T-helper 2 cell (primary cell): Measurements from ENCODE around the gene FOXF2.

Source experiments
- DNase-seq, 5 experiments: peaks; one replicate each; pipeline versions ENCODE4 v3.0.0 to v3.0.0-alpha.2; 2012 to 2022

The FOXF2 gene

DNA sequence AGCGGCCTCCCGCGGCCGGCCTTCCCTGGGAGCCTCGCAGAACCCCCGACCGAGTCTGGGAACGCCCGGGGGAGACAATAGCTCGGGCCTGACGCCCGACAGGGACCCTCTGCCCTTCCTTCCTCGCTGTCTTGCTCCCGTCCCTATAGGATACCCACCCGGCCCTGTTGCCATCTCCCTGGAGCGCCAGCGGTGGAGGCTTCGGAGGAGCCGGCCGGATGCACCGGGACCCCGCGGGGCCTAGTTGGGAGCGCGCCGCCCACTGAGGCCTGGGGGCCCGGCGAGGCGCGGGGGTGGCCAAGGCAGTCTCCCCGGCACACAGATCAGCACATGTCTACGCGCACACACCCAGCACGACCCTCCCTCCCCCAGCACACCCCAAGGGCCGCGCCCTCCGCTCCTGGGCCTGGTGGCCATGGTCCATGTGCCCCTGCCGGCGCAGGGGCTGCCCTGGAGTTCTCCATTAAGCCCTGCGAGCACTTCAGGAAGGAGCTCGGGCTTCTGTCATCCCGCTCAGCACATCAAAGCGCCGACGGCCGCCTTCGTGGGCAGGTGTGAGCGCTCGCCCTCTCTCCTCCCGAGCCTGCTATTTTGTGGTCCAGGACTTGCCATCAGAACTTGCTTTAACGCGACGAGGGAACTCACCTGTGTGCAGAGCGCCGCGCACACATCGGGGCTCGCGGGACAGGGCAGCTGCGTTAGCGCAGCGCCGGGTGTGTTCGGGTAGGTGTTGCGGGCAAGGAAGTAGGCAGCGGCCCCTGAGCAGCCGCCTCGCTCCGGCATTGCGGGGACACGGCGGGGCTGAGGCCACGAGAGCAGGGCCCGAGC, 3.7 kb downstream of the FOXF2 start:
- no peak for DNase-seq

DNA sequence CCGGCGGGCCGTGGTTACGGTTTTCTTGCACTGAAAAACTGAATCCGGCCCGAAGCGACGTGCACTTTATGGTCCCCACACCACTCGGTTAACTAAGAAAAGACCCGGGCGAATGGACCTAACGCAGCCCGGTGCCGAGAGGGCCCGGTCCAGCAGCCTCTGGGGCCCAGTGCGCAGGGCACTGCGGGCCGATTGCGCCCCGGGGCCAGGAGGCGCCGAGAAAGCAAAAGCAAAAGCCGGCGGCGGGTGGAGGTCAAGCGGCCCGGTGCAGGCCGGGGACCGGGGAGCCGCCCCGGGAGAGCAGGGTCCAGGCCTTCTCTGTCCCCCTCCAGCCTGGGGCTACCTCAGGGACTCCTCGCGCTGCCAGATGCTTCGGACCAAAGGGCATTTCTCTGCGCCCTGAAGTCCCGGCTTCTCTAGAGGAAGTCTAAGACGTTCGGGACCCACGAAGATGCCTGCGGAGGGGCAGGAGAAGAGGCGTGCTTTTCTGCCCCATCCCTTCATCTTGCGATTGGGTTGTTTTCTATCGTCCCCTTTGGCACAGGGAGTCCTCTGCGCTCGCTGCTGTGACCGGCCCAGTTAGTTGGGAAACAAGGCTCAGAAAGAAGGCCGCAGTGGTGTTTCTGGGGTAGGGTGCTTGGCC, 4.4 kb downstream of the FOXF2 start:
- no peak for DNase-seq

DNA sequence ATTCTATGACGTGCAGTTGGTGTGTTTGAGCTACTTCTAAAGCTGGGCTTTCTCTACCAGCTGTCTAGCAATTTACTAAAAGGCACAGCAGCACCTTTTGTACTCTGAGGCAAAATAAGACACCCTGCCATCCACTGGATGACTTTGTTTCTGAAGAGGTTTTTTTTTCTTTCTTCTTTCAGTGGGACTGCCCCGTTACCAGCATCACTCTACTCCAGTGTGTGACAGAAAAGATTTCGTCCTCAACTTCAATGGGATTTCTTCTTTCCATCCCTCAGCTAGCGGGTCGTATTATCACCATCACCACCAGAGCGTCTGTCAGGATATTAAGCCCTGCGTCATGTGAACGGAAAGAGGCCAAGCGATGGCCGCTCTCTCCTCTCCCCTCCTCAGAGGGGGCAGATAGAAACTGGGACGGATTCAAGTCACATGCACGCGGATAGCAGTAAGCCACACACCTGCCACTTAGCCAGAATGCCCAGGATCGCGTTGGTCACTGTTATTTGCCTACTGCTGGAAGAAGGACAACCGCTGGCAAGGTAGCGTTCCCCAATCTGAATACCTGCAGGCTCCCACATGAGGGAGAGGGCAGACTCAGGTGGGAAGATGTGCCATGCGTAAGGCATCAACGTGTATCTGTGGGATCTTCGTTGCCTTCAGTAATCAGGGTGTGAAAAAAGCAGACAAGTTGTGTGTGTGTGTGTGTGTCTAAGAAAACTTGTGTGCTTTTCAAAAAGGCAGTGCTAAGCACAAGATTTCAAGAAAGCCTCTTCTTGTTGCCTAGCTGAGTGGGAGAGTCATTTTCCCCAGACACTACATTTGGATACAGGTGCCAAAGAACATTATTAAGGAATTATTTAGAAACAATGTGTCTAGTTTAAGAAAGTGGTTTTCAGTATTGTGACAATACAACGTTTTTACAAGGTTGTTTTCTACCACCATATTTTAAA, 5.4 kb downstream of the FOXF2 start:
- no peak for DNase-seq

DNA sequence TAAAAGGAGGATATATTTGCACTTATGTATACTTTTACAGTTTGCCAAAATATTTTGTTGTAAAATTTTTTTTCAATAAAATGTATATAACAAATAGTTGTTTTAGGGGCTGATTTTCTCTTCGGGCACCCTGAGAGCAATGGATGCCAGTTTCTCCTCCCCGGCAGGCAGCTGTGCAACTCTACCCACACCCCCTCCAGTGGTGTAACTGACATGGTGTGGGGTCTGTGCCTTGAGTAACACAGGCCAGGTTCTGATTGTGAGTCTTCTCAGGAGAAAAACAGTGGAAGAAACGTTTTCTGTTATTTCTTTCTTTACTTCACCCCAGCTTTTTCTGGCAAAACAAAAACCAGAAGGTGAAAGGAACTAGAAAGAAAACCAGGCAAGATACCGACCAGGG, 6.1 kb downstream of the FOXF2 start:
- no peak for DNase-seq

DNA sequence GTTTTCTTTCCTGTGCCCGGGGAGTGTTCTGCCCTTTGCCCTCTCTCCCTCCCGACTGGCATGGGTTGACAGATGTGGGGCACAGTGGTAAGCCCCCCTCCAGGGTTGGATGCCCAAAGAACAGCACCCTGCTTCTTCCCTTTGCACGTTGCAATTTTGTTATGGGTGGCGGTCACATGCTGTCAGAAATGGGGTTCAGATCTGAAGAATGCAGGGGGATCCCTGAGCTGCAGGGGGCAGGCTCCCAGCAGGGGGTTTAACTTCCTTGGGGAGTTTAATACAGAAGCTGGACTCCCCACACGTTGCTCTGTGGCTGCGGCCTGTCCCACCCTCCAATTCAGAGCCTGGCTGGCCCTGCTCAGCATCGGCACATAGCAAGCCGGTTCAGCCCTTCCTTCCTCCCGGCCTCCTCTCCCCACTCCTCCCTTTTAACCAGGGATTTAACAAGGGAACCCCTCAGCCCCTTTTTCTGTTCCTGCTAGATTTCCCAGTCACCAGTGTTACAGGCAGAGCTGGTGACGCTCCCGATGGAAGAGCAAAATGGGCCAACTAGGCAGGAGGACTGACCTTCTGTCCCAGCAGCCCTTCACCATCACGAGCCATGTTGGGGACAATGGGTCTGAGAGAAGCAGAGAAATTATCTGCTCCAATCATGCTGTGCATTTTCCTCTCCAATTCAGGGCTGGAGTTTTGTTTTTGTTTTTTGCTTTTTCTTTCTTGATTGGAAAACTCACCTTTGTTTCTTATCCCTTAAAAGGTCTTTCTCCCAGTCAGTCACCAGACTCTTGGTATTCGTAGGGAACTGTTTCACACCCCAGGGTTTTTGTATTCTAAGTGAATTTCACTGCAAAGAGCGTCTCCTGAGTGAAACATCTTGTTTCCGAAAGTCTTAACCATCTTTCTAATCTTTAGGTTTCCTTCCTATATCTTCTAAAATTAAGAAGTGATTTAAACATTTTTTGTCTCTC, 6.8 kb downstream of the FOXF2 start:
- DNase-seq = no peak

DNA sequence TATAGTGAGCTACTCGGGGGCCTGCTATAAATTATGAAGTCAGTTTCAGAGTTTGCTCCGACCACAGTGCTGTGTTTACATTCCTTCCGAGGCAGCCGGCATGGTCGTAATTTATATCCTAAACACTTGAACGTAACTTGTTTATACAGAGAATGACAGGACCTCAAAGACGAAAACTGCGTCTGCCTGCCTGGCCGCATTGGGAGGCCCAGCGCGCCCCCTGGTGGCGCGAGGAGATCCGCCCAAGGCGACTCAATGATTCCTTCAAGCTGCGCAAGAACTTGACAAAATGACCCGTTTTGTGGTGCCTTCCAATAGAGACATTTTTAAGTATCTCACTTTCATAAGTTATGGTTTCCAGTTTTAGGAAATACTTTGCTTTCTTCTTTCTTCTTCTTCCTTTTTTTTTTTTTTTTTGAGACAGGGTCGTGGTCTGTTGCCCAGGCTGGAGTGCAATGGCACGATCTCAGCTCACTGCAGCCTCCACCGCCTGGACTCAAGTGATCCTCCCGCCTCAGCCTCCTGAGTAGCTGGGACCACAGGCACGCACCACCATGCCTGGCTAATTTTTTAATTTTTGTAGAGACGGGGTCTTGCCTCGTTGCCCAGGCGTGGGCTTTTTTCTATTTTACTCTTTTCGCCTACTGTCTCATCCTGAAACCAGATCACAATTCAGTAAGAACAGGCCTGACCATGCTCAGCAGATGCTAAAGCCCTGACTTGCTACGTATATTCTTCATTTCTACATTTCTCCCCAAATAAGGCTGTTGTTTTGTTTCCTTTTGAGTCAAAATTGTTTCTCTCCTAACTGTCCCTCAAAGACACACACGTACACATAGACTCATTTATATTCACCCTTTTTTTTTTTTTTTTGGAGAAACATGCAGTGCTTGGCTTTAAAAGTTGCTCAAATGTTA, 7.8 kb downstream of the FOXF2 start:
- DNase-seq = peak; percentile 21 to 72 (median 57)

DNA sequence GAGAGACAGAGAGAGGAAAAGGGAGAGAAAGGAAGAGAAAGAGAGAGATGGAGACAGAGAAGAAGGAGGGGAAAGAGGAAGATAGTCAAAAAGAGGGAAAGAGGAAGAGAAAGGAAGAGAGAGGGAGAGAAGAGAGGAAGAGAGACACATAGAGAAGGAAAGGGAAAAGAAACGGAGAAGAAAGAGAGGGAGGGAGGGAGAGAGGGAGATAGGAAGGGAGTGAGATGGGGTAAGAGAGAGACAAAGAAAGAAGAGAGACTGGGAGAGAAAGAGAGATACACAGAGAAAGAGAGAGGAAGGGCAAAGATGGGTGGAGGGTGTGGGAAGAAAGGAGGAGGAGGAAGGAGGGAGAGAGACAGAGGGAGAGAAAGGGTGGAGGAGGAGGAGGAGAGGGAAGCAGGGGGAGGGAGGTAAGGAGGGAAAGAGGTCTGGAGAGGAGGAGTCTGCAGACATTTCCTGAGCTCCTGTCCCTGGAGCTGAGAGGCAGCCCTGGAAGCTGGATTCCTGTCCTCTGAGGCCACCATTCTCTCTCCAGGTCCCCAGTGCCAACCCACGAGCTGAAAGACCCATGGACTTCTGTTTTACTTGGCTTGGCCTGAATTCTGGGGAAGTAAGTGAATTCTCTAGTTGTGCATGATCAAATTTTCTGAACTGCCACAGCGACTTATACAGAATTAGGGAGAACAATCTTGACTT, 9.9 kb downstream of the FOXF2 start:
- DNase-seq = no peak

DNA sequence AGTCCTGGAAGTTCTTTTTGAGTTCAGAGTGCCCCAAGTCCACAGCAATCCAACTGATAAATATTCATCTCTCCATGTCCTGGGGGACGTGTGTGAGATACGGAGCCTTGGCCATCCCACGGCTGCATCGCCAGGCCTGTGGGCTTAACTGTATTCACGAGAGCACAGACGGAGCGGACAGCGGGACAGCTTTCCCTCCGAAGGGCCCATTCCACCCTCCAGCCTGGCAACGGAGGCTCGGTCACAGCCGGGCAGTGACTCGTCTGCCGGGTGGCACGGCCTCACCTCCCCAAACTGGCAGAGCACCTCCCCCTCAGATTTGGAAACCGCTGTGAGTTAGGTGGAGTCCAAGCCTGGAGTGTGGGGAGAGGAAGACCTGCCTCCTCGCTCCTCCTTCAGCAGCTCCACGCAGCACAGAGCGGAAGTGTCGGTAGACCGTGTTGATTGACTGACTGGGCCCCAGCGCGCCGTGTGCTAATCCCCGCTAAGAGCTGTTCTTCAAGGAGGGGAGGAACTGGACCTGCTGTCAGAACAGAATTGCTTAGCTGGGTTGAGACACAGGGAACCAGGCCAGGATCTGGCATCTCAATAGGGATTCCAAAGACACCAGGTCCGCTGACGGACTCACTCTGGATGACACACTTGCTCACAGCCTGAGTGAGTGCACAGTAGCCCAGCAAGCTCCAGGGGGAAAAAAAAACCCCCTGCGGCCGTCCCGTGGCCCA, 10.9 kb downstream of the FOXF2 start:
- no peak for DNase-seq

DNA sequence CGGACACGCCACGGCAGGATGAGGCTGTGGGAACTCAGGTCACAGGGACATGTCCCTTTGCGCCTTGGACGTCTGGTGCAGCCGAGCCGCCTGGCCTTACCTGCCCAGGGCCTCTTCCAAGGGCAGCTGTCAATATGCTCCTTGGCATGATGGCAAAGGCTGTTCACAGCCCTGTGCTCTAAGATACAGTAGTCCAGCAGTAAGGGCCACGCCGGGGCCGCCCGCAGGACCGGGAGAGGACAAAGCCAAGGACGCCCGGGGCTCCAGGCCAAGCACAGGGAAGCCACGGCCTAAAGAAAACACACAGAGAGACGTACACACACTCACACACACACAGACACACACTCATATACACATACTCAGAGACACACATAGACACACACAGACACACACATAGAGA, 13.0 kb downstream of the FOXF2 start:
- no peak for DNase-seq

DNA sequence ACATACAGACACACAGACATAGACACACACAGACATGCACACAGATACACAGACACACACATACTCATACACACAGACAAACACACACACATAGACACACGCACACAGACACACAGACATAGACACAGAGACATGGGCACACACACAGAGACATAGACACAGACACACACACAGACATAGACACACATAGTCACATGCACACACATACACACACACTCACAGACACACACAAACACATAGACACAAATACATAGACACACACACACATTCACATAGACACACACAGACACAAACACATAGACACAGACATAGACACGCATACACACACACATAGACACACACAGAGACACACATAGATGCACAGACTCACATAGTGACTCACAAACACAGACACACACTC, 13.5 kb downstream of the FOXF2 start:
- DNase-seq = no peak

DNA sequence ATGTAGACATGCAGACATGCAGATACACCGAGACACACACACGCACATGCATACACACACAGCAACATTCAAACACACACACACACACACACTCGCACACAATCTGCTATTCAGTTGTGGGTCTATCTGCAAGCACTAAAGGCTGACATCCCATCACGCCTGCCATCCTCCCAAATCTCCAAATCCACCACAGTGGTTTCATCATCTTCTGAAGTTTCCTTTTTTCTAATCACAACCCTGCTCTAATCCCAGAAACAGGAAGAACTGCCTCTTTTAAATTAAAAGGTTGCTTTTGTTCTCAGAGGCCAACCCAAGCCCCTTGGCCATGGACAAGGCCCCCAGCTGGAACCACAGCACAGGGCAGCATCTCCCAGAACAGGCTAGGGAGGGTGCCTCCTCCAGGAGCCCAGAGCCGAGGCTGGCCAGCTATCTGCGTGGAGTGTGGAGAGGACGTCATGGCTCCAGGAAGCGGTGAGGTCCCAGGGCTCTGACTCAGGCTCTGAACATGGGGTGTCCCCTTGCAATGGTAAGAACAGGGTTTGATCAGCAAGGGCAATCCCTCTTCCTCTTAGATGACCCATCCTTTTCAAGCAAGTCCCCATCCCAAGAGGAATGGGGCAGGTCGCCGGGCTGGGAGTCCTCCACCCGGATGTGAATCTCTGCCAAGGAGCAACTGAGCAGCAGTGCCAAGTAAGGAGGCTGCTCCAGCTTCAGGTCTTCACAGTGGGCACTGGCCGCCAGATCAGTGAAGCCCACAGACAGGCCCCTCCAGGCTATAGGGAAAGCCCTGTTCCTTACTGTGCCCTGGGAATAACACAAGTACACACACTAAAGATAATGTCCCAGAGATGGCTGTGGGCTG, 14.7 kb downstream of the FOXF2 start:
- no peak for DNase-seq

DNA sequence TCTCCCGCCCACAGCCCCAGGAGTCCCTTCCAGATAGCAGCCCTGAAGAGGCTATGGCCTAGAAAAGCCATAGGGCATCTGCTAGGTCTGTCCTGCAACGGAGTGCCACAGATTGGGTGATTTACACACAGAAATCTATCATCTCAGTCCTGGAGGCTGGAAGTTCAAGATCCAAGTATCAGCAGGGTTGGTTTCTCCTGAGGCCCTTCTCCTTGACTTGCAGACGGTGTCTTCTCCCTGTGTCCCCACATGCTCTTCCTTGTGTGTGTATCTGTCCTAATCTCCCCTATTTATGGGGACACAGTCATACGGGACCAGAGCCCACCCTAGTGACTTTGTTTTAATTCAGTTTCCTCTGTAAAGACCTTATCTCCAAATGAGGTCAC, 15.3 kb downstream of the FOXF2 start:
- DNase-seq = no peak

DNA sequence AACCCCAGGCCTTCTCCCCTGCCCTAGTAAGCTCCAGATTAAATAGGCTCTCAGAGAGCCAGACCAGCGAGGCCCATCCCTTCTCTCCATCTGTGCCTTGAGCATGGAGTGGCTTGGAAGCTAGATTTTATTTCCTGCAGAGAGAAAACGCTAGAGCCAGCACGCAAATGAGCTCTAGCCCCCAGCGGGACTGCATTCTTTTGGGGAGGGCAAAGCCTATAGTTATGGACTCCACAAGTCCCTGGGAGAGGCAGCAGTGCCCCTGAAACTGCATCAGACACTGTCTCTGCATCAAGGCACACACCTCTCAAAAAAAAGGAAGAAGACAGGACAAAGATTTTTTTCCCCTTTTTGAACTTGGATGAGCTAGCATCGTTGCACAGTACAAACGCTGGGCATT, 15.8 kb downstream of the FOXF2 start:
- DNase-seq = no peak

DNA sequence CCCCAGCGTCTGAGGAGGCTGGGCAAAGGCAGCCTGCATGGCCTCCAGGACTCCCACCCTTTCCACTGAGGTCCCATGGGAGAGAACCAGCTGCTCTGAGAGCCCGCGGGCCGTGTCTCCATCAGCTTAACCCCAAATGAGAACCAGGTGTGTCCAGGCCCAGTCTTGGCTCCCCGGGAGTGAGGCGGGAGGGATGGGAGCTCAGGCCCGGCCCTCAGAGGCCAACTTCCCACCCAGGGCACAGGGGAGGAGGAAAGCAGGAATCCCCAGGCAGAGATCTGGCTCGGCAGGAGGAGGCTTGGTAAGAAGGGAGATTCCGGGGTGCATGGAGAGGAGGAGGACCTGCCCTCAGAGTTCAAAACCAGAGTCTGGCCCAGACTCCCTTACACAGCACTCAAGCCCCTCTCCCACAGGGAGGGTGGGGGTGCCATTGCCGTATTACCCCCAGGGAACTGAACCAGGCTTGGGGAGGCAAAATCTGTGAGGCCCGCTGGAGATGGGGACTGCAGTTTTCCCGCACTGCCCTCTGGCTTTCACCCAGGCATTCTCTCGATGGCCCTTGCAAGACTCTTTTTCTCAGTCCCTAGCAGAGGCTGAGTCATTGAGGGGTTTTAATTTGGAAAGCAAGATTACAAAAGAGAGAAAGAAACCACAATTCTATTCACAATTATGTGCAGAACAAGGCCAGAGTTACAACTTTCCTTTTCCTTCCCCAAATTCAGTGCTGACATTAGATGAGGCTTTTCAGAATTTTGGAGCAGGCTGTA, 17.1 kb downstream of the FOXF2 start:
- DNase-seq = no peak

DNA sequence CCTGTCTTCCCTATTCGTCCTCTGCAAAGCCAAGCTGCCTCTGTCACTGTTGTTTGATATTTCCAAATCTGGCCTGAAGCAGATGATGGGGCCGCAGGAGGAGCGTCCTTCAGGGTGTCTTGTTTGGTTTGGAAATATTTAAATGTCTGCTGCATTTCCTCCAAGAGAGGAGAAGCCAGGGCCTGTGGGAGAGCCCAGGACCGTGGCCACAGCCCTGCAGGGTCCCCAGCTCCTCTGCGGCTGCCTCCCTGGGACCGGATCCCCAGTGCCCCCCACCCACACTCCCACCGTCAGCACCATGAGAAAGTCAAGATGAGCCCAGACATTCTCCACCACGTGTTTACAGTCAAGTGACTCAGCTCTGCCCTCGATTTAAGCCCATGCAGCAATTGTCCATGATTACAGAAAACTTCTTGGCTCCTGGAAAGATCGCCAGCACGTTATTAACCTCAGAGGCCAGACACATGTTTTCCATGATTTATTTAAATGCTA, 18.2 kb downstream of the FOXF2 start:
- no peak for DNase-seq

DNA sequence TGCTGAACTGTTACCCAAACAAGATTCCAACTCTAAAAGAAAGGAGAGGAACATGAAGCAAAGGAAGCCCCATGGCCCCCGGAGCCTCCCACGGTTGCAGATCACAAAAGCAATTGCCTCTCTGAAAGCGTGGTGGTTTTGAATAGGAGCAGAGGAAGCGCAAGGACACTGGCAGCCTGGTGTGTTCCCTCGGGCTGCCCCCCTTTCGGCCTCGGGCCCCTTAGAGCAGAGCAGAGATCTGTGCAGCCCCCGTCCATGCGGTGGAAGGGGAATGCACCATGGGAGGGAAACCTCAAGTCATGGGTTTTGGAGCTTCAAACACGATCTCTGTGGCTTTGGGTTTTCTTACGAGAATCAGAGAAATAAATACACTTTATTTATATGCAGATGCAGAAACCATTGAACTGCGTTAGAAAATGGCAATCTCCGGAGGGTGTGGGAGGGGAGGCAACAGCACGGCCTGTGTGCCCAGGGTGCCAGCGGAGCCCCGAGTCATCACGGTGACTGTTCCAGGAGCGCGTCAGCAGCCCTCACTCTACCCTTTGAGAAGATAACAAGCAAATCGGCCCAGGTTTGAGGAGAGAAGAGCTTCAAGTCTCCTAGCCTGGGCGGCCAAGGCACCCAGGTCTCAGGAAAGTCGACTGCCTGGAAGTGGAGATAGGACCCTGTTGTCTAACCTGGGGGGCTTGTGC, 20.5 kb downstream of the FOXF2 start:
- no peak for DNase-seq

DNA sequence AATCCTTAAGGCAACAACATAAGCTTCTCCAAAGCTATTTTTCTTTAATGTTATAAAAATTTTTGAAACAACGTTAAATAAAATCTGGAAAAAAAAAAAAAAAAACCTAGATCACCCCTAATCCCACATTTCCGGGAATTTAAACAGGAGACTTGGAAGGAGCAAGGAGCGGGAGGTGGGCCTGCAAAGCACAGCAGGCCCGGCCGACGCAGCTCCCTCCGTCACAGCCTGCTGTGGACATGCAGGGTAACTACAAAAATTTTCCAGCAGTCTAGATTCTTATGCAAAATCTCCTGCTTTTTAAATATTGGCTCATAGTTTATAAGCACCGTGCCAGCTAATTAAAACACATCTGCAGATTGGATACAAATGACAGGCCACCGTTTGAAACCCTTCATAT, 23.5 kb downstream of the FOXF2 start:
- no peak for DNase-seq
